GM19397 (cell line): ENCODE data around the gene HTT.
"Not testable (repeated sequence)": the region's sequence is repeated elsewhere in the genome, so short reads cannot be mapped to it uniquely, and the experiment has no call there.

Experiments
- ATAC-seq: cut with Tn5 transposase; IDR thresholded peaks from one replicate; pipeline ENCODE4 v1.9.1; 2021; ENCODE audit warnings: mild to moderate bottlenecking, moderate library complexity; ENCODE audit not compliant: unreplicated experiment

The HTT gene

DNA sequence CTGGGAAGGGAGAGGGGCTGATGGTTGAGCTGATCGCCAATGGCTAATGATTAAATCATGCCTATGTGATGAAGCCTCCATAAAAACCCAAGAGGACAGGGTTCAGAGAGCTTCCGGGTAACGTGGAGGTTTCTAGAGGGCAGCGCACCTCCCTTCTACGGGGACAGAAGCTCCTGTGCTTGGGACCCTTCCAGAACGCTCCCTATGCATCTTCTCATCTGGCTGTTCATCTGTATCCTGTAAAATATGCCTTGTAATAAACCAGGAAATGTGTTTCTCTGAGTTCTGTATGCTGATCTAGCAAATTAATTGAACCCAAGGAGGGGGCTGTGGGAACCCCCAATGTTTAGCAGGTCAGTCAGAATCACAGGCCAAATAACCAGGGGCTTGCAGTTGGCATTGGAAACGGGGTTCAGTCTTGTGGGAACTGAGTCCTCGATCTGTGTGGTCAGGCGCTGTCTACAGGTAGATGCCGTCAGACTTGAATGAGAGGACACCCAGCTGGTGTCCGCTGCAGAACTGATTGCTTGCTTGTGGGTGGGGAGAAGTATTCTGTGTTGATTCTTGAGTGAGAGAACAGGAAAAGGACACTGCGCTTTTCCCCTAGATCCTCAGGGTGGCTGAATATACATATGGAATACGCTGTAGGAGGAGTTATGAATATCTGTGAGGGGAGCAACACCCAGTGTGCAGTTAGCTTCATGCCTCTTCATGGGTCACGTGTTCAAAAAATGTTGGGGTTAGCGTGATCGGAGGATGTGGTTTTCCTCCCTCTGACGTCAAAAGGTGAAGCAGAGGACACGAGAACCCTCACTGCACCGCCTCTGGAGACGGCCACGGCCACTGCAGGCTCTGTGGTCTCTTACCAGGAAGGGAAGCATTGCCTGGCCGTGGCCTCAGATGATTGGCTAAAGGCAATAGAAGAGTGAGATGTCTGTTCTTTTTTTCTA lies 29.3 kb upstream of the HTT start:
- no peak for ATAC-seq

DNA sequence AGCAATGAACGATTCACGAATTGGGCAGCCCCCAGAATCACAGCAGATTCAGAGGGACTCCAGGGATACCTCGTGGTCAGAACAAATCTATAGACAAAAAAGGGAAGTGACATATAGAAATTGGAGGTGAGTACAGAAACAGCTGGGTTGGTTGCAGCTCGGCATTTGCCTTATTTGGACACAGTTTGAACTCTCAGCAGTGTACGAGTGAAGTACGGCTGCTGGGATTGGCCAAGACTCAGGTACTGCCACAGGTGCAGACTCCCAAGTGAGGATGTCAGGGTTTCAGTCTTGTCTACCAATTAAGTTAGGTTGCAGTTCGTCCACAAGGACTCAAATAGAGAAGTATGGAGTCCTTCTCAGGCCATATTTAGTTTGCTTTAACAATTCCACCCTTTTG lies 28.3 kb upstream of the HTT start:
- no peak for ATAC-seq

DNA sequence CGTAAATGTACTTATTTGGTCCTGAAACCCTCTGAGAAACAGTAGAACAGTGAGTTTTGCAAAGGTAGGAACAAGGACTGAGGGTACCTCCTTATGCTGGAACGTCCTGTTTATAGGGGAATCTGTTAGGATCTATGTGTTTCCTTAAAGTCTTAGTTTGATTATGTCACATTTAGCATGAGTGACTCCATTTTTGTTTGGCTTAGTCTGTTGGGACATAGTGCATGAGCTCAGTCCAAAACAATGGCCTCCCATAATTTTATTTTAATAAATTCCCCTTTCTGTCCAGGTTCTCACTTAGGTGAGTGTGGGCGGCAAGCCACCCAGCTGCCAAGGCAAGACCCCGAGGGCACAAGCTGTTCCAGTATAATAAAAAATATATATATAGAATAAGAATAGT lies 27.9 kb upstream of the HTT start:
- no peak for ATAC-seq

DNA sequence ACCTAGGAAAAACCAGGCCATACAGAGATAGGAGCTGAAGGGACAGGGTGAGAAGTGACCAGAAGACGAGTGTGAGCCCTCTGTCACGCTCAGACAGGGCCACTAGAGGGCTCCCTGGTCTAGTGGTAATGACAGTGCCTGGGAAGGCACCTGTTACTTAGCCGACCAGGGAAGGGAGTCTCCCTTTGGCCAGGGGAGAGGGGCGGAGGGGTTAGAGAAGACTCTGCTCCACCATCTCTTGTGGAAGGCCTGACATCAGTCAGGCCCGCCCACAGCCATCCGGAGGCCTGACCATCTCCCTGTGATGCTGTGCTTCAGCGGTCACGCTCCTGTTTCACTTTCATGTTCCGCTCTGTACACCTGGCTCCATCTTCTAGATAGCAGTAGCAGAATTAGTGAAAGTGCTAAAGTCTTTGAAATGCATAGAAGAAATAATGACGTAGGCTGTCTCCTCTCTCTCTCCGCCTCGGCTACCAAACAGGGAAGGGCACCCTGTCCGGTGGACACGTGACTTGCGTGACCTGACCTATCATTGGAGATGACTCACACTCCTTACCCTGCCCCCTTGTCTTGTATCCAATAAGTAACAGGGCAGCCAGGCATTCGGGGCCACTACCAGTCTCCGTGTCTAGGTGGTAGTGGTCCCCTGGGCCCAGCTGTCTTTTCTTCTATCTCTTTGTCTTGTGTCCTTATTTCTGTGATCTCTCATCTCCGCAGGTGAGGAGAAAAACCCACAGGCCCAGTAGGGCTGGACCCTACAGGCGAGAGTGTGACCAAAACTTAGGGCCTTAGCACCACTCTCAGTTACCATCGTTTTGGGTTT lies 26.8 kb upstream of the HTT start:
- peak; percentile 89 for ATAC-seq

DNA sequence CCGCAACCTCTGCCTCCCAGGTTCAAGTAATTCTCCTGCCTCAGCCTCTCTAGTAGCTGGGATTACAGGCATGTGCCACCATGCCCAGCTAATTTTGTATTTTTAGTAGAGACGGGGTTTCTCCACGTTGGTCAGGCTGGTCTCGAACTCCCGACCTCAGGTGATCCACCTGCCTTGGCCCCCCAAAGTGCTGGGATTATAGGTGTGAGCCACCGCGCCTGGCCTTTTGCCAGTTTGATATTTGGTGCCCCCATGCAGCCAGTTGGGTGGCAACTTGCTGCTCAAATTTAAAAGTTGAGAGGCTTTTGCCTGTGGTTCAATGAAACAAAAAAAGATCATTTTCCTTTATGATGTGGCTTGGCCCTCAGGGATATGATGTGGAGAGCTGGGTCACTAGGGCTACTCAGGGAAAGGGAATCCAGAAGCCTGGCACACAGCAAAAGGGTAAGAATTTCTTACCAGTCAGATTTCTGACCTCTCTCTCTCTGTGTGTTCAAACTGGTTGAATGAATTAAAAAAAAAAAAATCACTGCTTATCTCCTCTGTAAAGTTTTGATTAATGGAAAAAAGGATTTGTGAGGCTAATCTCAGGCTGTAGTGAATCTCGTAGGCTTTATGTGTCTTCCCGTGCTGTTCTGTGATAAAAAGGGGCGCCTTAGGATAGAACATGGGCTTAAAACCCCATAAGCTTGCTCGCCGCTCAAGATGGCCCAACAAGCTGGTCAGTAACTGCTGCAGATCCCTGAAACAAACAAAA lies 23.2 kb upstream of the HTT start:
- ATAC-seq: not testable (repeated sequence)

DNA sequence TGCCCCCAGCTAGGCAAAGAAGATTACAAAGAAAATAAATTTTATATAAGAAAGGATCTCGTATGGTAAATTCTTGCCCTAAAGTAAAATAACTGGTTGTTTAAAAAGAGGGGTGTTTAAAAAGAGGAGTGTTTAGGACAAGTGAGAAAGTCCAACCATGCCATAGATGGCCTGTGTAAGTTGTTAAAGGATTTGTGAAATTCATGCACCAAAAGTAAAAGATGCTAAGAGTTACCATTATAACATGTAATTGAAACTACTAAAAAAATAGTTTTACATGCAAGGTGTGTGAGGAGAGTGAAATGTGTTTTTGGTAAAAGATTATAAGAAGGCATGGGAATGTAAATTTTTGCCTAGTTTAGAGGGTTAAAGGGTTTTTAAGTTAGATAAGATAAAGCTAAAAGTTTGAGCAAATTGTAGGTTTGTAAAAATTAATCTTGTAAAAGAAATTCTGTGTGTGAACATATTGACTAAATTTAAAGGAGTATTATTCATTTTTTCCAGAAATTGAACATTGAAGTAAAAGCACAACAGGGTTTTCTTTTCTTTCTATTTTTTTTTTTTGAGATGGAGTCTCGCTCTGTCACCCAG lies 20.2 kb upstream of the HTT start:
- ATAC-seq: no peak

DNA sequence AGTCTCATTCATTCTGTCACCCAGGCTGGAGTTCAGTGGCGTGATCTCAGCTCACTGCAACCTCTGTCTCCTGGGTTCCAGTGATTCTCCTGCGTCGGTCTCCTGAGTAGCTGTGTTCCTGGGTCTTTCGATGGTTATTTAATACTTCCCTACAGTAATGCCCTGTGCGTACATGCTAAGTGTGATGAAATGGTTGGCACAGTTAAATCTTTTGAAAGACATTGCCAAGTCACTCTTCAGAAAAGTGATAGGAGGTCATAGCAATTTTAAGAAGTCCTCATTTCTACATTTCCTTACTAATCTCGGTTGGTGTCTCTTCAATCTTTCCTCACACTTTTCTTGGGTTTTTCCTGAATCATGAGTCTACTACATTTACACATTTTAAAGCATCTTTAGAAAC lies 14.5 kb upstream of the HTT start:
- ATAC-seq: no peak

DNA sequence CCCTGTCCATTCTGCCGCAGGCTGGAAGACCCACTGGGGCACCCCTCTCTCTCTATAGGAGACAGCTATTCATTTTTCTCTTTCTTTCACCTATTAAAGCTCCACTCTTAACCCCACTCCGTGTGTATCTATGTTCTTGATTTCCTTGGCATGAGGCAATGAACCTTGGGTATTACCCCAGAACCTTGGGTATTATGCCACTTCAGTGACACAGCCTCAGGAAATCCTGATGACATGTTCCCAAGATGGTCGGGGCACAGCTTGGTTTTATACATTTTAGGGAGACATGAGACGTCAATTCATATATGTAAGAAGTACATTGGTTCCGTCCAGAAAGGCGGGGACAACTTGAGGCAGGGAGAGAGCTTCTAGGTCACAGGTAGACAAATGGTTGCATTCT lies 13.5 kb upstream of the HTT start:
- no peak for ATAC-seq

DNA sequence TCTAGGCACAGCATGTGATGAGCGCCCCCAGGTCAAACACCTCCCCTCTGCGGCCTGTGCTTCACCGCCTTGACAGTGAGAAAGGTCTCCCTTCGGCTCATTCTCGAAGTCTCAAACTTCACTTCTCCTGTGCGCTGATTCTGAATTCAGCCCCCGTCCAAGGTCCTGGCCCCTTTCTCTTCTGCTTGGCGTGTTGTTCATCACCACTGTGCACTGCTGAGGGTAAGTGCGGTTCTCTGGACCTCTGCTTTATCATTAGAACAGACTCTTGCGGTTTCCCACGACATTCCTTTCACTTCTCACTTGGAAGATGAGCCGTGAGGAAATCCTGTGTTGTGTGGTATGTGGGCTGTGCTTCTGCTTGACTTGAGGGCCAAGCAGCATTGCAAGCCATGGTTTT lies 12.0 kb upstream of the HTT start:
- ATAC-seq: no peak

DNA sequence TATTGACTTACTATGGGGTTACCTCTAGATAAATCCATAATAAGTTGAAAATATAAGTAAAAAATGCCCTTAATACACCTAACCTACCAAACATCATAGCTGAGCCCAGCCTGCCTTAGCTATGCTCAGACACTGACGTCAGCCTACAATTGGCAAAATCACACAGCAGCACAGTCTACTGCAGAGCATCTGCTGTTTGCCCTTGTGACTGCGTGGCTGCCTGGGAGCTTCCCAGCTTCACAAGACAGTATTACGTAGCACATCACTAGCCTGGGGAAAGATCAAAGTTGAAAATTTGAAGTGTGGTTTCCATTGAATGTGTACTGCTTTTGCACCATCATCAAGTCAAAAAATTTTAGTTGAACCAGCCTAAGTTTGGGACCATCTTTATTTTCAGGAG lies 8.9 kb upstream of the HTT start:
- ATAC-seq: no peak

DNA sequence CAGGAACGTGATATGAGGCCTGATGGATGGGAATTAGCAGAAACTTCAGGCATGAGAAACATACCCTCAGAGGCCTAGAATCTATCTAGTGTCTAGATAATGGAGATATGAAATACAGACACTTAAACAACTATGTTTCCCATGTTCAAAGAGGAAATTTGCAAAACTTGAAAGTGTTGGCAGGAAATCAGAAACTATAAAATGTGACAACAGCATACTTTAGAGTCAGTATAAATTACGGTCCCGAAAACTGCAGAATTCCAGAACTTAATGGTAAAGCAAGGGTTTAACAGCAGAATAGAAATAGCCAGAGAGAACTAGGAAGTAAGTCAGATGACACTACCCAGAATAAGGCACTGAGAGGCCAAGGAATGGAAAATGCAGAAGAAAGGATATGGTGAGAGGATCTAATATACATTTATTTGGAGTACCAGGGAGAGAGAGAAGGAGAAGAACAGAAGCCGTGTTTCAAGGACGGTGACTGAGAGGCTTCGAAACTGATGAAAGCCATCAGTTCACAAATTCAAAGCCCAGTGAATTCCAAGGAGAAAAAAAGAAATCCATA lies 7.6 kb upstream of the HTT start:
- ATAC-seq: no peak

DNA sequence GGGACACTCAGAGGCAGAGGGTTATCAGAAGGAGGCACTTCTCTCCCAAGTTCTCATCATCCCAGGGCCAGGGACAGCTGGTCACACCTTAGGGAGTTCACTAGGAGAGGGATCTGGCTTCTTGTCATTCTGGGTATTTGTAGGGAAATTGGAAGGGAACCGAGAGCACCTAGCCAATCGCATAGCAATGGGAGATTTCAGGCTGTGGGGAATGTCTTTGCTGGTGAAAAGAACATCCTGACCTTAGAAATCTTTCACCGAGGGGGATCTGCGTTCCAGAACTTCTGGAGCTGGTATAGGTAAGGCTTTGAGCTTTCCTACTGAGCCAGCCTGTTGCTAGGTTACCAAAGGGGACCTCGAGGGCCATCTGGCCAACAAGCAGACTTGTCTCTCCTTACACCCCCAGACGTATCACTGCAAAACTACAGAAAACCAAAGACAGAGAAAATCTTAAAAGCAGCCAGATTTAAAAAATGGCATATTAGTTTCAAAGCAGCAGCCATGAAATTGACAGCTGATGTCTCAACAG lies 6.9 kb upstream of the HTT start:
- ATAC-seq: no peak

DNA sequence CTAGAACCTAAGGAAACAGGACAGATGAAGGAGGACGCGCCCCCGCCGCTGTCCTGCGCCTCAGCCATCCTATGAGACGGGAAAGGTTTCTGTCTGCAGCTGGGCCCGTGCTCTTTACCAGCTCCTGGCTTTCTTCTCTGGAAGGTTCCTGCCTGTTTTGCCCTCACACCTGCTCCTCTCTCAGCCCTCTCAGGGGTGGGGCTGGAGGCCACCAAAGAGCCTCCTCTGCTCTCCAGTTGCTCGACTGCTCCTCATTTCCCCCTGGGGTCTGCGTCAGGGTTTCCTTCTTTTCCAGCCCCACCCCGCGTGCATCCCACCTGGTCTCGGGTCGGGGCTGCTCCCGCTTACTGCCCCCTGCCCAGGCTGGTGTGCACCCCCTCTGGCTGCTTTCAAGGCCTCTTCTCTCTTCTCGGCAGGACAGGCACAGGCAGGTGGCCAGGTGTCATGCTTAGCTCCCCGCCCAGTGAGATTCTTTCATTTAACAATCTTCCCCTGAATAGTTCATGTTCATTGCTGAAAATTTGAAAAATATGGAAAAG lies 4.8 kb upstream of the HTT start:
- ATAC-seq: no peak

DNA sequence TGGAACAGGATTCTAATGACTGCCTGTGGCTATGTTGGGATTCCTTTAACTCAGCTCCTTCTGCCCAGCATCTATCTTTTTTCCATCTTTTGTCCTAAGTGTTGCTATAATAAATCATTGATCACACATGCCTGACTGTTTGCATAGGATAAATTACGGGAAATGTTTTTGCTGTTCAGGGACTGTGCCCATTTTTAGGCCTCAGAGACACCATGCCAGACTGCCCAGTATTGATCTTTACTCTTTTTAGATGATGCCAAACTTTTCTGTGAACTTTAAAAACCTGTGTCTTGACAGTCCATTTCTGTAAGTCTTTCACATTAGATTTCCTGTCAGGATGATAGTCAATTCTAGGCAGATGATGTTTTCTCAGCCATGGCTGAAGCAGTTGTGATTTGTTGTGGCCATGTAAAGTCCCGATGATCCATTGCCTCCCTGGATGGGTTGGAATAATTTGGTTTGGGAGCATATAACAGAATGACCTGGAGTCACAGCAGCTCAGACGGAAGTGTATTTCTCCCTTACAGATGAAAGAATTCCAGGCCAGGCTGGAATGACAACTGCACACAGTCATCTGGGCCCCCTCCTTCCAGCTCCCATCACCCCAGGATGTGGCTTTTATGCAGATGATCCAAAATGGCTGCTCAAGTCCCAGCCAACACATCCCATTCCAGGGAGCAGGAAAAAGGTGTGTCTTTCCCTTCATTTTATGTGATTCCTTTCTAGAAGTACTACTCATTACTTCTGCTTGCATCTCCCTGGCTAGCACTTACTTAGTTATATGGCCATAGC lies 3.6 kb upstream of the HTT start:
- no peak for ATAC-seq

DNA sequence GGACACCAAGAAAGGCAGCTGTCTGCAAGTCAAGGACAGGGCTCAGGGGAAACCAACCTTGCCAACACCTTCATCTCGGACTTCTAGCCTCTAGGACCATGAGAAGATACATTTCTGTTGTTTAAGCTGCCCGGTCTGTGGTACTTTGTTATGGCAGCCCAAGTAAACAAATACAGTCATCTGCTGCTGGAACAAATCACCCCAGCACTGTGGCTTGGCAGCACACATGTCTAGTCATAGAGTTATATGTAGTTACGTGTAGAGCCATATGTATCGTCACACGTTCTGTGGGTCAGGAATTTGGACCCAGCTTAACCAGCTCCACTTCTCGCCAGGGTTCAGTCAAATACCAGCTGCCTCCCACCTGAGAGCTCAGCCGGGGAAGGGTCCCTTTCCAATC lies 2.7 kb upstream of the HTT start:
- ATAC-seq: no peak

DNA sequence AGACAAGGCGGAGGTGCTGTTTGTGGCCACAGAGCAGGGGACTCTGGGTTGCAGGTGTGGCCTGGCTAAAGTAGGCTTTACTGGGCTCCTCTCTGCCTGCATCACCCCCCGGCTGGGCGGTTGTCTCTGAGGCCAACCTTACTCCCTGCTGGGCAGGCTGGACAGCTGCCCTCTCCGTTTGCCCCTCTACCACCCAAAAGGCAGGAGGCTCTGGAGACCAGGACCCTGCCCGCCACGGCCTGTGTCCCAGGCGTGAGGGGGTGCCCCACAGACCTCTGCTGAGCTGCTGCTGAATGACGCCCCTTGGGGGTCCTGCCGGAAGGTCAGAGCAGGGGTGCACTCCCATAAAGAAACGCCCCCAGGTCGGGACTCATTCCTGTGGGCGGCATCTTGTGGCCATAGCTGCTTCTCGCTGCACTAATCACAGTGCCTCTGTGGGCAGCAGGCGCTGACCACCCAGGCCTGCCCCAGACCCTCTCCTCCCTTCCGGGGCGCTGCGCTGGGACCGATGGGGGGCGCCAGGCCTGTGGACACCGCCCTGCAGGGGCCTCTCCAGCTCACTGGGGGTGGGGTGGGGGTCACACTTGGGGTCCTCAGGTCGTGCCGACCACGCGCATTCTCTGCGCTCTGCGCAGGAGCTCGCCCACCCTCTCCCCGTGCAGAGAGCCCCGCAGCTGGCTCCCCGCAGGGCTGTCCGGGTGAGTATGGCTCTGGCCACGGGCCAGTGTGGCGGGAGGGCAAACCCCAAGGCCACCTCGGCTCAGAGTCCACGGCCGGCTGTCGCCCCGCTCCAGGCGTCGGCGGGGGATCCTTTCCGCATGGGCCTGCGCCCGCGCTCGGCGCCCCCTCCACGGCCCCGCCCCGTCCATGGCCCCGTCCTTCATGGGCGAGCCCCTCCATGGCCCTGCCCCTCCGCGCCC lies 1.1 kb upstream of the HTT start:
- peak; percentile 27 for ATAC-seq

DNA sequence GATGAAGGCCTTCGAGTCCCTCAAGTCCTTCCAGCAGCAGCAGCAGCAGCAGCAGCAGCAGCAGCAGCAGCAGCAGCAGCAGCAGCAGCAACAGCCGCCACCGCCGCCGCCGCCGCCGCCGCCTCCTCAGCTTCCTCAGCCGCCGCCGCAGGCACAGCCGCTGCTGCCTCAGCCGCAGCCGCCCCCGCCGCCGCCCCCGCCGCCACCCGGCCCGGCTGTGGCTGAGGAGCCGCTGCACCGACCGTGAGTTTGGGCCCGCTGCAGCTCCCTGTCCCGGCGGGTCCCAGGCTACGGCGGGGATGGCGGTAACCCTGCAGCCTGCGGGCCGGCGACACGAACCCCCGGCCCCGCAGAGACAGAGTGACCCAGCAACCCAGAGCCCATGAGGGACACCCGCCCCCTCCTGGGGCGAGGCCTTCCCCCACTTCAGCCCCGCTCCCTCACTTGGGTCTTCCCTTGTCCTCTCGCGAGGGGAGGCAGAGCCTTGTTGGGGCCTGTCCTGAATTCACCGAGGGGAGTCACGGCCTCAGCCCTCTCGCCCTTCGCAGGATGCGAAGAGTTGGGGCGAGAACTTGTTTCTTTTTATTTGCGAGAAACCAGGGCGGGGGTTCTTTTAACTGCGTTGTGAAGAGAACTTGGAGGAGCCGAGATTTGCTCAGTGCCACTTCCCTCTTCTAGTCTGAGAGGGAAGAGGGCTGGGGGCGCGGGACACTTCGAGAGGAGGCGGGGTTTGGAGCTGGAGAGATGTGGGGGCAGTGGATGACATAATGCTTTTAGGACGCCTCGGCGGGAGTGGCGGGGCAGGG lies 568 bp downstream of the HTT start:
- peak; percentile 10 for ATAC-seq

DNA sequence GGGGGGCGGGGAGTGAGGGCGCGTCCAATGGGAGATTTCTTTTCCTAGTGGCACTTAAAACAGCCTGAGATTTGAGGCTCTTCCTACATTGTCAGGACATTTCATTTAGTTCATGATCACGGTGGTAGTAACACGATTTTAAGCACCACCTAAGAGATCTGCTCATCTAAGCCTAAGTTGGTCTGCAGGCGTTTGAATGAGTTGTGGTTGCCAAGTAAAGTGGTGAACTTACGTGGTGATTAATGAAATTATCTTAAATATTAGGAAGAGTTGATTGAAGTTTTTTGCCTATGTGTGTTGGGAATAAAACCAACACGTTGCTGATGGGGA lies 1.1 kb downstream of the HTT start:
- ATAC-seq: no peak
